K562 (cell line): Measurements from ENCODE around the gene ALG5. TPM values are rescaled to one million over a fixed set of nuclear protein-coding genes. Genes with fewer than 3 reads are reported as not detected.

Experiments
- ATAC-seq: fragments of 200-7000 bp; cut with Tn5 transposase; 3 replicates; pipeline ENCODE4 v1.9.1; 2020; ENCODE audit warnings: moderate library complexity
- BruUV-seq: library from RNA; stranded (reverse); fragments of 400-500 nt; replicated peaks from 2 replicates; lab custom pipeline; 2021; lab: Mats Ljungman, UMichigan
- CTCF ChIA-PET: fragments of 300-600 bp; formaldehyde crosslinking; extraction: SDS; loops from one replicate; lab custom pipeline; 2021; ENCODE audit warnings: low intra/inter-chr PET ratio; lab: Yijun Ruan, JAX
- POLR2A ChIA-PET: fragments of 300-600, 350-650 bp; sonication (Branson Sonifier 250); formaldehyde crosslinking; extraction: SDS; loops from one replicate; lab custom pipeline; 2021; ENCODE audit warnings: antibody characterized with exemption, inconsistent platforms; lab: Yijun Ruan, JAX
- DNase-seq, 4 experiments: peaks; one replicate each; pipeline versions ENCODE4 v3.0.0 to v3.0.0-alpha.2; 2011 to 2018; ENCODE audit warnings: low spot score in 3 of 4, mixed read lengths in 3 of 4; ENCODE audit errors: extremely low read depth in 1 of 4
- FAIRE-seq: peaks from 2 replicates; lab custom pipeline; 2011; peaks lifted over from hg19 to GRCh38; lab: Jason Lieb, UNC
- H2AFZ ChIP-seq: 2 replicates; pipeline ENCODE4 v1.6.0; 2011; ENCODE audit warnings: low read depth, low read length, control low read depth, inconsistent platforms
- H3K27ac ChIP-seq: fragments of 200-600 bp; 3 replicates; pipeline ENCODE4 v1.8.0; 2011; ENCODE audit warnings: low read depth, mild to moderate bottlenecking, control low read depth, inconsistent platforms, low read length, moderate library complexity, mixed read lengths; ENCODE audit errors: extremely low read depth
- H3K27me3 ChIP-seq, 2 experiments: fragments of 300-600 bp in 1 of 2; 2 replicates in 1 of 2; 3 replicates in 1 of 2; pipeline versions ENCODE4 v1.6.0 to v1.8.0; 2011; ENCODE audit warnings: inconsistent platforms in 2 of 2, low read length in 2 of 2, mild to moderate bottlenecking in 1 of 2, mixed read lengths in 1 of 2, moderate library complexity in 1 of 2; ENCODE audit not compliant: control insufficient read depth in 2 of 2, insufficient read depth in 2 of 2
- H3K36me3 ChIP-seq: fragments of 300-600 bp; 3 replicates; pipeline ENCODE4 v1.8.0; 2011; ENCODE audit warnings: mild to moderate bottlenecking, low read length, inconsistent platforms; ENCODE audit not compliant: control insufficient read depth, insufficient read depth
- H3K4me1 ChIP-seq, 2 experiments: fragments of 200-600 bp in 1 of 2; replicated peaks in 1 of 2; 2 replicates in 1 of 2; 3 replicates in 1 of 2; pipeline versions ENCODE4 v1.5.1 to v1.8.0; 2011; ENCODE audit warnings: inconsistent platforms in 2 of 2, low read length in 2 of 2, mild to moderate bottlenecking in 1 of 2, mixed read lengths in 1 of 2, moderate library complexity in 1 of 2; ENCODE audit not compliant: control insufficient read depth in 2 of 2, insufficient read depth in 2 of 2
- H3K4me2 ChIP-seq: 2 replicates; pipeline ENCODE4 v1.6.1; 2011; ENCODE audit warnings: low read length, control low read depth, inconsistent platforms, mixed read lengths; ENCODE audit not compliant: insufficient read depth
- H3K4me3 ChIP-seq: fragments of 200-600 bp; sonication (generic), shearing (Covaris generic); 2 replicates; pipeline ENCODE4 v1.5.1; 2016; ENCODE audit warnings: control low read depth, inconsistent platforms
- H3K79me2 ChIP-seq: fragments of 200-600 bp; 3 replicates; pipeline ENCODE4 v1.8.0; 2011; ENCODE audit warnings: low read length, inconsistent platforms; ENCODE audit not compliant: control insufficient read depth, insufficient read depth
- H3K9ac ChIP-seq, 2 experiments: 2 replicates each; pipeline versions ENCODE4 v1.6.0 to v1.6.1; 2011; ENCODE audit warnings: low read depth in 2 of 2, low read length in 2 of 2, control low read depth in 1 of 2, inconsistent platforms in 1 of 2, mild to moderate bottlenecking in 1 of 2, mixed read lengths in 1 of 2; ENCODE audit not compliant: insufficient read depth in 1 of 2
- H3K9me1 ChIP-seq: one replicate; pipeline ENCODE4 v1.6.0; 2011; ENCODE audit warnings: inconsistent platforms, mild to moderate bottlenecking, low read length, moderate library complexity; ENCODE audit not compliant: control insufficient read depth, insufficient read depth
- H3K9me3 ChIP-seq: replicated peaks from 2 replicates; pipeline ENCODE4 v1.5.1; 2011; ENCODE audit warnings: low read depth, low read length, inconsistent platforms; ENCODE audit not compliant: control insufficient read depth, insufficient read depth
- H4K20me1 ChIP-seq: replicated peaks from 2 replicates; pipeline ENCODE4 v1.6.1; 2011; ENCODE audit warnings: low read length, inconsistent platforms, mixed read lengths; ENCODE audit not compliant: control insufficient read depth, insufficient read depth
- ARID2 ChIP-seq: fragments of 450-650 bp; IDR thresholded peaks from 2 replicates; pipeline ENCODE4 v1.6.1; 2017; ENCODE audit warnings: antibody characterized with exemption, mild to moderate bottlenecking
- CBX8 ChIP-seq: fragments of 200-600 bp; sonication (generic); IDR thresholded peaks from 2 replicates; pipeline ENCODE4 v1.6.1; 2012; ENCODE audit warnings: borderline replicate concordance, mixed run types, low read depth, mild to moderate bottlenecking, moderate library complexity, mixed read lengths, low read length, control low read depth, inconsistent platforms; ENCODE audit not compliant: poor library complexity, severe bottlenecking; ENCODE audit errors: extremely low read depth
- CEBPB ChIP-seq: fragments of 450-650 bp; IDR thresholded peaks from 2 replicates; pipeline ENCODE4 v1.6.1; 2016; ENCODE audit warnings: missing genetic modification characterization, missing compliant biosample characterization
- CXXC5 ChIP-seq: fragments of 250-450 bp; sonication (Bioruptor Pico); IDR thresholded peaks from 2 replicates; pipeline ENCODE4 v1.8.0; 2022; ENCODE audit warnings: inconsistent platforms, mild to moderate bottlenecking, moderate library complexity
- ESRRA ChIP-seq: fragments of 450-650 bp; IDR thresholded peaks from 2 replicates; pipeline ENCODE4 v1.6.1; 2014; ENCODE audit warnings: low read depth, mild to moderate bottlenecking, moderate library complexity, borderline replicate concordance
- HNRNPUL1 ChIP-seq: fragments of 200-400 bp; formaldehyde crosslinking; IDR thresholded peaks from 2 replicates; pipeline ENCODE4 v1.6.1; 2017; ENCODE audit warnings: low read length
- KDM1A ChIP-seq, 2 experiments: fragments of 450-650 bp; IDR thresholded peaks; 2 replicates each; pipeline ENCODE4 v1.6.1; 2016; ENCODE audit warnings: mild to moderate bottlenecking in 2 of 2
- KLF10 ChIP-seq: fragments of 250-450 bp; sonication (Bioruptor Pico); IDR thresholded peaks from 2 replicates; pipeline ENCODE4 v1.6.1; 2021; ENCODE audit warnings: matching md5 sums
- MCM7 ChIP-seq, 2 experiments: fragments of 450-650 bp; IDR thresholded peaks; 2 replicates each; pipeline ENCODE4 v1.6.1; 2016 to 2018
- POLR2AphosphoS5 ChIP-seq: IDR thresholded peaks from 2 replicates; pipeline ENCODE4 v1.6.1; 2011; ENCODE audit warnings: mild to moderate bottlenecking, low read depth, low read length, moderate library complexity; ENCODE audit not compliant: control insufficient read depth, insufficient read depth
- PRPF4 ChIP-seq: fragments of 200-400 bp; formaldehyde crosslinking; IDR thresholded peaks from one replicate; pipeline ENCODE4 v1.6.1; 2017; ENCODE audit warnings: low read length, low read depth, mild to moderate bottlenecking; ENCODE audit not compliant: insufficient read depth, poor library complexity, severe bottlenecking
- RBM15 ChIP-seq: fragments of 200-400 bp; formaldehyde crosslinking; IDR thresholded peaks from 2 replicates; pipeline ENCODE4 v1.6.1; 2018; ENCODE audit warnings: mild to moderate bottlenecking, low read length, moderate library complexity; ENCODE audit not compliant: insufficient read depth
- RBM39 ChIP-seq: fragments of 200-400 bp; formaldehyde crosslinking; optimal IDR thresholded peaks from 2 replicates; pipeline ENCODE3; 2018; ENCODE audit warnings: low read depth, low read length
- RFX5 ChIP-seq: IDR thresholded peaks from 2 replicates; pipeline ENCODE4 v1.6.1; 2011; ENCODE audit warnings: low read depth, mild to moderate bottlenecking, improper control_type of control experiment, low read length
- SNAPC5 ChIP-seq: fragments of 250-450 bp; sonication (Bioruptor Pico); IDR thresholded peaks from 2 replicates; pipeline ENCODE4 v1.8.0; 2021; ENCODE audit warnings: moderate library complexity, mild to moderate bottlenecking, inconsistent platforms
- SRSF3 ChIP-seq: fragments of 200-400 bp; formaldehyde crosslinking; IDR thresholded peaks from 2 replicates; pipeline ENCODE4 v1.6.1; 2016; ENCODE audit warnings: mild to moderate bottlenecking, low read length, moderate library complexity; ENCODE audit not compliant: insufficient read depth
- ZNF644 ChIP-seq: fragments of 200-800 bp; sonication (Bioruptor generic); IDR thresholded peaks from 2 replicates; pipeline ENCODE4 v1.6.1; 2016; ENCODE audit warnings: low read depth, missing genetic modification characterization, missing compliant biosample characterization
- ZNF707 ChIP-seq: fragments of 250-450 bp; sonication (Bioruptor Pico); conservative IDR thresholded peaks from 2 replicates; pipeline ENCODE4 v1.8.0; 2022; ENCODE audit warnings: inconsistent platforms, mild to moderate bottlenecking, moderate library complexity
- WGBS: fragments of 100-300 bp; shearing (Covaris generic); methylation state at CpG from one replicate; pipeline ENCODE4 v1.1.6; 2016; ENCODE audit warnings: low coverage, mixed read lengths; ENCODE audit not compliant: insufficient coverage; ENCODE audit errors: missing lambda C conversion rate; 5-methylcytosine and 5-hydroxymethylcytosine counted together
- in situ Hi-C: fragments of 300-500 bp; cut with MboI; formaldehyde crosslinking; loops from 4 replicates; pipeline ENCODE4 v1.15.0; 2018; ENCODE audit warnings: inconsistent platforms, mixed read lengths
- intact Hi-C: fragments of 100-400 bp; cut with micrococcal nuclease; formaldehyde crosslinking; loops from 2 replicates; pipeline ENCODE4 v1.14.2; 2022
- polyA plus RNA-seq, 8 experiments: library from polyadenylated mRNA; depleted of rRNA in 4 of 8; stranded (reverse) in 5 of 8; unstranded in 3 of 8; fragments of >200 nt; fragmentation: Nextera tagmentation in 2 of 8; fragmentation: Illumina TruSeq in 1 of 8; extraction: Ambion mirVana in 2 of 8; extraction: Trizol in 1 of 8; gene quantifications; 2 replicates each; pipeline versions ENCODE4 v1.2.1 to v1.2.3, GENCODE V29; 2011 to 2014; ENCODE audit warnings: inconsistent platforms in 1 of 8, missing spikeins in 1 of 8
- total RNA-seq, 7 experiments: library from RNA; depleted of rRNA in 6 of 7; stranded (reverse); fragments of >200 nt in 6 of 7; fragmentation: Illumina TruSeq in 2 of 7; extraction: Trizol in 2 of 7; gene quantifications; 2 replicates each; pipeline versions ENCODE4 v1.2.1 to v1.2.3, GENCODE V29; 2011 to 2021; ENCODE audit warnings: low replicate concordance in 1 of 7
- TF ChIP-seq, protein P1 (sequence below): fragments of 150-350 bp; IDR thresholded peaks from 2 replicates; pipeline ENCODE4 v1.6.1; 2014; ENCODE audit warnings: low read depth, mild to moderate bottlenecking, low read length, borderline replicate concordance

ALG5 gene
- total and polyA plus RNA-seq, 9 of the 15 experiments (the other 6 are each of a cell fraction or from before 2014, with no cell fraction given): 33.6 to 80.5 (median 48.2) TPM

DNA sequence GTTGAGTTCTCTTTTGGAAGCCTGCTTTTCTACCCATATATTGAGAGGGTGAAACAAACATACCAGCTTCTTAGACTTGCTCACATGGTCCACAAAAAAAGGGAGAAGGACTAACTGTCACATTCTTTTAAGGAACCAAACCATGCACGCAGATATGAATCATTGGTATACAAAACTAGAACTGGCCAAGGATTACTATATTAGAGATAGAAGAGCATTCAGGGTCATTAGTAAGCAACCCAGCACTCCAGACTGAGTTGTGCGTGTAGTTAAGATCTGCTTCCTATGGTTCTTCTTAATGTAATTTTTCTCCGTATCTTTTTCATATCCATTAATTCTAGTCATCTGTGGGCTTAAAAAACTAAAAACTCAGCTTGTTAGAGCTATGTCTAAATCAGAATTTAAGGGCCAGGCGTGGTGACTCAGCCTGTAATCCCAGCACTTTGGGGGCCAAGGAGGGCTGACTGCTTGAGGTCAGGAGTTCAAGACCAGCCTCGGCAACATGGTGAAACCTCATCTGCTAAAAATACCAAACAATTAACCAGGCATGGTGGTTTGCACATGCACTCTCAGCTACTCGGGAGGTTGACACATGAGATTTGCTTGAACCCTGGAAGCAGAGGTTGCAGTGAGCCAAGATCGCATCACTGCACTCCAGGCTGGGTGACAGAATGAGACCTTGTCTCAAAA lies 19.6 kb downstream of the ALG5 start:
- peaks cover 56% of the 10 kb centered on the region for H3K36me3 ChIP-seq
- intact Hi-C loops: loop anchor here (5.0 kb wide), 1 partner anchor 122 kb away; no protein-coding TSS in a partner anchor
- TF ChIP-seq RFX5: no peak
- no peak for TF ChIP-seq CBX8
- TF ChIP-seq KLF10 (CRISPR knock-in tag): no peak
- TF ChIP-seq ZNF644 (tag): no peak
- no peak for TF ChIP-seq KDM1A (IDR thresholded peaks at IDR 0.05)
- no peak for TF ChIP-seq CXXC5
- TF ChIP-seq RBM39: no peak
- no peak for TF ChIP-seq HNRNPUL1
- no peak for TF ChIP-seq ZNF707 (CRISPR knock-in tag)
- TF ChIP-seq PRPF4: no peak
- no peak for TF ChIP-seq RBM15
- TF ChIP-seq, protein P1, sequence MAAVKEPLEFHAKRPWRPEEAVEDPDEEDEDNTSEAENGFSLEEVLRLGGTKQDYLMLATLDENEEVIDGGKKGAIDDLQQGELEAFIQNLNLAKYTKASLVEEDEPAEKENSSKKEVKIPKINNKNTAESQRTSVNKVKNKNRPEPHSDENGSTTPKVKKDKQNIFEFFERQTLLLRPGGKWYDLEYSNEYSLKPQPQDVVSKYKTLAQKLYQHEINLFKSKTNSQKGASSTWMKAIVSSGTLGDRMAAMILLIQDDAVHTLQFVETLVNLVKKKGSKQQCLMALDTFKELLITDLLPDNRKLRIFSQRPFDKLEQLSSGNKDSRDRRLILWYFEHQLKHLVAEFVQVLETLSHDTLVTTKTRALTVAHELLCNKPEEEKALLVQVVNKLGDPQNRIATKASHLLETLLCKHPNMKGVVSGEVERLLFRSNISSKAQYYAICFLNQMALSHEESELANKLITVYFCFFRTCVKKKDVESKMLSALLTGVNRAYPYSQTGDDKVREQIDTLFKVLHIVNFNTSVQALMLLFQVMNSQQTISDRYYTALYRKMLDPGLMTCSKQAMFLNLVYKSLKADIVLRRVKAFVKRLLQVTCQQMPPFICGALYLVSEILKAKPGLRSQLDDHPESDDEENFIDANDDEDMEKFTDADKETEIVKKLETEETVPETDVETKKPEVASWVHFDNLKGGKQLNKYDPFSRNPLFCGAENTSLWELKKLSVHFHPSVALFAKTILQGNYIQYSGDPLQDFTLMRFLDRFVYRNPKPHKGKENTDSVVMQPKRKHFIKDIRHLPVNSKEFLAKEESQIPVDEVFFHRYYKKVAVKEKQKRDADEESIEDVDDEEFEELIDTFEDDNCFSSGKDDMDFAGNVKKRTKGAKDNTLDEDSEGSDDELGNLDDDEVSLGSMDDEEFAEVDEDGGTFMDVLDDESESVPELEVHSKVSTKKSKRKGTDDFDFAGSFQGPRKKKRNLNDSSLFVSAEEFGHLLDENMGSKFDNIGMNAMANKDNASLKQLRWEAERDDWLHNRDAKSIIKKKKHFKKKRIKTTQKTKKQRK: no peak
- TF ChIP-seq POLR2AphosphoS5: no peak
- no peak for TF ChIP-seq SRSF3
- no peak for TF ChIP-seq CEBPB (tag)
- no peak for TF ChIP-seq ESRRA
- no peak for TF ChIP-seq ARID2
- no peak for TF ChIP-seq MCM7 (IDR thresholded peaks at IDR 0.05)
- no peak for TF ChIP-seq SNAPC5

More for the DNA sequence above, 19.6 kb downstream of the ALG5 start:
- no peaks in the 10 kb centered on the region for H3K9me3 ChIP-seq
- no peaks in the 10 kb centered on the region for H3K9me1 ChIP-seq
- H2AFZ ChIP-seq: no peak overlapping the region
- no peak overlapping the region for H3K4me3 ChIP-seq
- H3K79me2 ChIP-seq: no peaks in the 10 kb centered on the region
- ChIA-PET POLR2A (no interaction called here), CTCF (no interaction called here)
- H3K9ac ChIP-seq: no peak overlapping the region
- no peak overlapping the region for H3K27ac ChIP-seq
- WGBS: 96% methylated on average over 5 of the region's 7 CpGs
- ATAC-seq (no peak), FAIRE-seq (no peak), DNase-seq (no peak)
- H3K27me3 ChIP-seq: no peaks in the 10 kb centered on the region
- BruUV-seq: no TSS peak
- H3K4me2 ChIP-seq: no peak overlapping the region
- no peaks in the 10 kb centered on the region for H3K4me1 ChIP-seq
- no peaks in the 10 kb centered on the region for H4K20me1 ChIP-seq
- in situ Hi-C loops: loop anchor here (10.0 kb wide), 1 partner anchor 125 kb away; no protein-coding TSS in a partner anchor
